Common myeloid progenitor, CD34-positive (primary cell): Measurements from ENCODE around the gene OR4K13.

Source experiments
- CTCF ChIA-PET: fragments of 350-600 bp; sonication (Branson Sonifier 250); formaldehyde crosslinking; loops from one replicate; lab custom pipeline; 2021; ENCODE audit warnings: antibody characterized with exemption; lab: Charles Lee
- POLR2A ChIA-PET: fragments of 350-600 bp; sonication (Branson Sonifier 250); formaldehyde crosslinking; loops from one replicate; lab custom pipeline; 2021; ENCODE audit warnings: antibody characterized with exemption; lab: Charles Lee
- DNase-seq, 3 donors: peaks; one replicate each; pipeline versions ENCODE4 v3.0.0 to v3.0.0-alpha.2; 2013
- H3K27ac ChIP-seq, 2 experiments: 1 replicate in 1 of 2; 2 replicates in 1 of 2; pipeline ENCODE4 v1.7.0; 2013; ENCODE audit warnings: inconsistent platforms in 2 of 2, low read length in 2 of 2, mild to moderate bottlenecking in 2 of 2, low read depth in 1 of 2, moderate library complexity in 1 of 2; ENCODE audit not compliant: severe bottlenecking in 2 of 2, insufficient read depth in 1 of 2, poor library complexity in 1 of 2
- H3K27me3 ChIP-seq, 5 experiments: replicated peaks in 2 of 5; 1 replicate in 3 of 5; 2 replicates in 2 of 5; pipeline versions ENCODE4 v1.6.1 to v1.7.0; 2013; ENCODE audit warnings: low read length in 4 of 5, mild to moderate bottlenecking in 2 of 5, moderate library complexity in 2 of 5, inconsistent platforms in 1 of 5; ENCODE audit not compliant: insufficient read depth in 5 of 5, control insufficient read depth in 4 of 5
- H3K36me3 ChIP-seq, 4 experiments: 1 replicate in 2 of 4; 2 replicates in 2 of 4; pipeline versions ENCODE4 v1.6.1 to v1.7.0; 2013; ENCODE audit warnings: low read length in 3 of 4, control low read depth in 1 of 4, mild to moderate bottlenecking in 1 of 4; ENCODE audit not compliant: control insufficient read depth in 4 of 4, insufficient read depth in 4 of 4
- H3K4me1 ChIP-seq, 4 experiments: 1 replicate in 3 of 4; 2 replicates in 1 of 4; pipeline versions ENCODE4 v1.6.1 to v1.7.1; 2013; ENCODE audit warnings: low read length in 3 of 4, mild to moderate bottlenecking in 3 of 4, control low read depth in 1 of 4, inconsistent platforms in 1 of 4, moderate library complexity in 1 of 4; ENCODE audit not compliant: control insufficient read depth in 4 of 4, insufficient read depth in 4 of 4; ENCODE audit errors: control extremely low read depth in 1 of 4
- H3K4me3 ChIP-seq, 7 experiments: 1 replicate in 4 of 7; 2 replicates in 3 of 7; pipeline versions ENCODE4 v1.5.1 to v1.7.0; 2013; ENCODE audit warnings: mild to moderate bottlenecking in 7 of 7, low read length in 6 of 7, moderate library complexity in 6 of 7, inconsistent platforms in 2 of 7, low read depth in 2 of 7, control low read depth in 1 of 7; ENCODE audit not compliant: insufficient read depth in 4 of 7, control insufficient read depth in 1 of 7; ENCODE audit errors: extremely low read depth in 1 of 7
- H3K9me3 ChIP-seq, 5 experiments: 1 replicate in 4 of 5; 2 replicates in 1 of 5; pipeline versions ENCODE4 v1.6.1 to v1.7.1; 2013; ENCODE audit warnings: low read length in 4 of 5, mild to moderate bottlenecking in 2 of 5, inconsistent platforms in 1 of 5, low read depth in 1 of 5, moderate library complexity in 1 of 5; ENCODE audit not compliant: control insufficient read depth in 4 of 5, insufficient read depth in 2 of 5; ENCODE audit errors: control extremely low read depth in 1 of 5
- WGBS: methylation state at CpG from one replicate; pipeline ENCODE4 v1.1.5; 2013; ENCODE audit not compliant: insufficient coverage; 5-methylcytosine and 5-hydroxymethylcytosine counted together

The OR4K13 gene

DNA sequence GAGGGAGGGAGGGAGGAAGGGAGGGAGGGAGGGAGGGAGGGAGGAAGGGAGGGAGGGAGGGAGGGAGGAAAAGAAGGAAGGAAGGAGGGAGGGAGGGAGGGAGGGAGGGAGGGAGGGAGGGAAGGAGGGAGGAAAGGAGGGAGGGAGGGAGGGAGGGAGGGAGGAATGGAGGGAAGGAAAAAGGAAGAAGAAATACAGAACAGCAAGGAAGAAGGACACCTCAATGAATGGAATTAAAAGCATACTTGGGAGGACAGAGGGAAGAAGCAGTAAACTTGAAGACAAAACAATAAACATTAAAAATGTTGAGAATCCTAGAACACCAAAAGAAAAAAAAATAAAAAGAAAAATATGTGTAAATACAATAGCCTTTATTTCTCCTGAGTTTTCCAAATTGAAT lies 27.7 kb downstream of the OR4K13 start:
- Histone ChIP-seq H3K27ac (no peak overlapping the region), H3K4me1 (no peaks in the 10 kb centered on the region), H3K36me3 (no peaks in the 10 kb centered on the region), H3K27me3 (no peaks in the 10 kb centered on the region), H3K4me3 (no peak overlapping the region), H3K9me3 (no peaks in the 10 kb centered on the region)
- ChIA-PET CTCF (no interaction called here), POLR2A (no interaction called here)
- DNase-seq, result no peak

DNA sequence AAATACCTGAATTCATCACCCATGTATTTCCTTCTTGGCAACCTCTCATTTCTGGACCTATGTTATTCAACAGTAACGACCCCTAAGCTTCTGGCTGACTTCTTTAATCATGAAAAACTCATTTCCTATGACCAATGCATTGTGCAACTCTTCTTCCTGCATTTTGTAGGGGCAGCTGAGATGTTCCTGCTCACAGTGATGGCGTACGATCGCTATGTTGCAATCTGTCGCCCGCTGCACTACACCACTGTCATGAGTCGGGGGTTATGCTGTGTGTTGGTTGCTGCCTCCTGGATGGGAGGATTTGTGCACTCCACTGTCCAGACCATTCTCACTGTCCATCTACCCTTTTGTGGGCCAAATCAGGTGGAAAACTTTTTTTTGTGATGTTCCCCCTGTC lies 33.5 kb downstream of the OR4K13 start:
- Histone ChIP-seq H3K4me3 (no peak overlapping the region), H3K27ac (no peak overlapping the region), H3K36me3 (no peaks in the 10 kb centered on the region), H3K4me1 (no peaks in the 10 kb centered on the region), H3K27me3 (no peaks in the 10 kb centered on the region), H3K9me3 (no peaks in the 10 kb centered on the region)
- 69% methylated on average over 7 of the region's 7 CpGs for WGBS
- ChIA-PET CTCF (no interaction called here), POLR2A (no interaction called here)
- peak in 1 of 3 donors; percentile 2 for DNase-seq

DNA sequence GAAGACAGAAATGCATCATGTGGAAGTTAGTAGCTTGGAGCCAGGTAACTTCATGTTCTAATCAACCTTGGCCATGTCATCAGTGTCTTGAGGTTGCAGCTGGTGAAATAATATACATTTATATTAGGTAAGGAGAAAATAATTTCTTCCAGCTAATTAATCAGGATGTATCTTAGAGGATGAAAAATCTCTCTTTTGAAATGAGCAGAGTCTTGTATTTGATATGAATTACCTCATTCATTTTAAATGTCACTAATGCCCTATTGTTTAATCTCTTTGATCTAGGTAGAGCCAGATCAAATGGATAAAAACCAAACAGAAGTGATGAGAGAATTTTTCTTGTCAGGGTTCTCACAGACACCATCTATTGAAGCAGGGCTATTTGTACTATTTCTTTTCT lies 34.0 kb downstream of the OR4K13 start, which contains the start of gene OR4Q2:
Gene OR4Q2, plus strand, starts transcription at position 301 of the 400 bp plus-strand sequence.
- H3K27me3 ChIP-seq, result no peaks in the 10 kb centered on the region

DNA sequence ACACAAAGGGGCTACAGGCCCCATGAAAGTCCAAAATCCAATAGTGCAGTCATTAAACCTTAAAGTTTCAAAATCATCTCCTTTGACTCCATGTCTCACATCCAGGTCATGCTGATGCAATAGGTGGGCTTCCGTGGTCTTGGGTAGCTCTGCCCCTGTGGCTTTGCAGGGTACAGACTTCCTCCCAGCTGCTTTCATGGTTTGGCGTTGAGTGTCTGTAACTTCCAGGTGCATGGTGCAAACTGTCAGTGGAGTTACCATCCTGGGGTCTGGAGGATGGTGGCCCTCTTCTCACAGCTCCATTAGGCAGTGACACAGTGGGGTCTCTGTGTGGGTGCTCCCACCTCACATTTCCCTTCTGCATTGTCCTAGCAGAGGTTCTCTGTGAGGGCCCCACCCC lies 42.4 kb downstream of the OR4K13 start:
- ChIA-PET CTCF (no interaction called here), POLR2A (no interaction called here)
- H3K27me3 ChIP-seq, result no peaks in the 10 kb centered on the region
- no peaks in the 10 kb centered on the region for H3K36me3 ChIP-seq
- no peaks in the 10 kb centered on the region for H3K9me3 ChIP-seq
- no peak for DNase-seq
- no peak overlapping the region for H3K27ac ChIP-seq
- H3K4me3 ChIP-seq, result no peak overlapping the region
- 60% methylated on average over 2 of the region's 2 CpGs for WGBS
- H3K4me1 ChIP-seq, result no peaks in the 10 kb centered on the region

More for the DNA sequence above, 34.0 kb downstream of the OR4K13 start, which contains the start of gene OR4Q2:
- ChIA-PET POLR2A (no interaction called here), CTCF (no interaction called here)
- Histone ChIP-seq H3K36me3 (no peaks in the 10 kb centered on the region), H3K9me3 (no peaks in the 10 kb centered on the region), H3K4me3 (no peak within 1 kb of the TSS), H3K4me1 (no peaks in the 10 kb centered on the region), H3K27ac (no peak within 1 kb of the TSS)
- no peak for DNase-seq
